Choroid plexus epithelial cell (primary cell): ENCODE data around the gene EPHA3.

Experiments used
- DNase-seq: peaks from one replicate; pipeline ENCODE4 v3.0.0-alpha.2; 2010; ENCODE audit warnings: low read depth
- H3K4me3 ChIP-seq: 2 replicates; pipeline ENCODE4 v1.5.1; 2011; ENCODE audit warnings: low read depth, mild to moderate bottlenecking, control low read depth, low read length, moderate library complexity
- CTCF ChIP-seq: conservative IDR thresholded peaks from 2 replicates; pipeline ENCODE4 v1.5.1; 2011; ENCODE audit warnings: low read depth, mild to moderate bottlenecking, control low read depth, inconsistent platforms, low read length, moderate library complexity

EPHA3 gene

GRCh38 chr3:89238846-89239245 lies 131.4 kb downstream of the EPHA3 start:
- peak; percentile 48 for DNase-seq
- no peak overlapping the region for H3K4me3 ChIP-seq
- TF ChIP-seq CTCF: no peak

- TF ChIP-seq CTCF: no peak
- no peak for DNase-seq
Measured at GRCh38 chr3:89239774-89240173, 132.4 kb downstream of the EPHA3 start.

GRCh38 chr3:89245612-89246011 lies 138.2 kb downstream of the EPHA3 start:
- no peak overlapping the region for H3K4me3 ChIP-seq
- no peak for DNase-seq
- no peak for TF ChIP-seq CTCF

More at GRCh38 chr3:89239774-89240173, 132.4 kb downstream of the EPHA3 start:
- H3K4me3 ChIP-seq: no peak overlapping the region

- TF ChIP-seq CTCF: peak; percentile 12
- no peak overlapping the region for H3K4me3 ChIP-seq
- DNase-seq: no peak
Measured at GRCh38 chr3:89246326-89246725, 138.9 kb downstream of the EPHA3 start.

- no peak overlapping the region for H3K4me3 ChIP-seq
- DNase-seq: no peak
- no peak for TF ChIP-seq CTCF
Measured at GRCh38 chr3:89250742-89251141, 143.3 kb downstream of the EPHA3 start.

GRCh38 chr3:89252016-89252415 lies 144.6 kb downstream of the EPHA3 start:
- H3K4me3 ChIP-seq: no peak overlapping the region
- no peak for TF ChIP-seq CTCF
- no peak for DNase-seq

- no peak overlapping the region for H3K4me3 ChIP-seq
- no peak for DNase-seq
- TF ChIP-seq CTCF: no peak
Measured at GRCh38 chr3:89252860-89253259, 145.4 kb downstream of the EPHA3 start.
